HG03439 (cell line): Measurements from ENCODE around the gene AGR2.
"Not testable (repeated sequence)": the region's sequence is repeated elsewhere in the genome, so short reads cannot be mapped to it uniquely, and the experiment has no call there.

Source experiments
- ATAC-seq: cut with Tn5 transposase; IDR thresholded peaks from one replicate; pipeline ENCODE4 v1.9.1; 2021; ENCODE audit warnings: mild to moderate bottlenecking, moderate library complexity; ENCODE audit not compliant: unreplicated experiment

The AGR2 gene

DNA sequence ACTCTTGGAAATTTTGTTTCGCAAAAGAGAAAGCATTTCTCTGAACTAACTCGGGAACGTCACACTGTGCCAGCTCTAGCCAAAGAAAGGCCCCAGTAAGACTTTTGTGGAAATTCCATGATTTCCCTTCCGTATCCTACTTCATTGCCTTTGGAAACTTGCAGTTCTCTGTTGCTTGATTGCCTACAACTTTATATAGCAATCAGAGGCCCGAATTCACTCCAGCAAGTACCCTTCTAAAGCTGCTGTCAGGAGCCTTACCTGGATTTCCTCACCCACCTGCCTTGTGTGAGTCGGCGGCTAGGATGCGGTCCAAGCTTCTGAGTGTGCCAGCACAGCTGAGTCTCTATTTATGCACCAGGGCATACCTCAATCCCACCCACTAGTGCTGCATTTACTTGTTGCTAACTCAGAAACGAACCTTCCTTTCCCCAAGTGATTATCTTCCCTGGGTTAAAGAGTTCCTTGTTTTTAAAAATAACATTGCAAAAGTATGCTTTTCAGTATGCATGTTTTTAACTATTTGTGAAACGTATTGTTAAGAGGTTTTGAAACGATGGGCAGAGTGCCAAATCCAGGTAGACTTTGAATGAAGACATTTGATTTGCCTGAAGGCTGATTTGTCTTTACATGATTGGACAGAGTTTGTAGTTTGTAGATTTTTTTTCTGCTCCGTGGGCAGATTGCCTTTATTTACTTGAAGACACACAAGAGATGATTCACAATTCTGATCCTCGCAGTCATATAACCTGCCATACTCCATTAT, at the start of gene AGR2:
TSS of gene AGR2 (minus strand) at position 326 of the 766 bp plus-strand sequence. CDS start 3,203 bp downstream, outside the sequence.
- no peak for ATAC-seq

DNA sequence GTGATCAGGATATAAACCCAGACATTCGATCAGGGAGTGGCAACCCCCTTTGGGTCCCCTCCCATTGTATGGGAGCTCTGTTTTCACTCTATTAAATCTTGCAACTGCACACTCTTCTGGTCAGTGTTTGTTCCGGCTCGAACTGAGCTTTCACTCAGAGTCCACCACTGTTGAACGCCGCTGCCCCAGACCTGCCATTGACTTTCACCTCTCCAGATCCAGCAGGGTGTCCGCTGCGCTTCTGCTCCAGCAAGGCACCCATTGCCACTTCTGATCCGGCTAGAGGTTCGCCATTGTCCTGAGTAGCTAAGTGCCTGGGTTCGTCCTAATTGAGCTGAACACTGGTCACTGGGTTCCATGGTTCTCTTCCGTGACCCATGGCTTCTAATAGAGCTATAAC, 48.4 kb upstream of the AGR2 start:
- ATAC-seq, result not testable (repeated sequence)

GRCh38 chr7:16851829-16852228, 47.0 kb upstream of the AGR2 start:
- no peak for ATAC-seq

DNA sequence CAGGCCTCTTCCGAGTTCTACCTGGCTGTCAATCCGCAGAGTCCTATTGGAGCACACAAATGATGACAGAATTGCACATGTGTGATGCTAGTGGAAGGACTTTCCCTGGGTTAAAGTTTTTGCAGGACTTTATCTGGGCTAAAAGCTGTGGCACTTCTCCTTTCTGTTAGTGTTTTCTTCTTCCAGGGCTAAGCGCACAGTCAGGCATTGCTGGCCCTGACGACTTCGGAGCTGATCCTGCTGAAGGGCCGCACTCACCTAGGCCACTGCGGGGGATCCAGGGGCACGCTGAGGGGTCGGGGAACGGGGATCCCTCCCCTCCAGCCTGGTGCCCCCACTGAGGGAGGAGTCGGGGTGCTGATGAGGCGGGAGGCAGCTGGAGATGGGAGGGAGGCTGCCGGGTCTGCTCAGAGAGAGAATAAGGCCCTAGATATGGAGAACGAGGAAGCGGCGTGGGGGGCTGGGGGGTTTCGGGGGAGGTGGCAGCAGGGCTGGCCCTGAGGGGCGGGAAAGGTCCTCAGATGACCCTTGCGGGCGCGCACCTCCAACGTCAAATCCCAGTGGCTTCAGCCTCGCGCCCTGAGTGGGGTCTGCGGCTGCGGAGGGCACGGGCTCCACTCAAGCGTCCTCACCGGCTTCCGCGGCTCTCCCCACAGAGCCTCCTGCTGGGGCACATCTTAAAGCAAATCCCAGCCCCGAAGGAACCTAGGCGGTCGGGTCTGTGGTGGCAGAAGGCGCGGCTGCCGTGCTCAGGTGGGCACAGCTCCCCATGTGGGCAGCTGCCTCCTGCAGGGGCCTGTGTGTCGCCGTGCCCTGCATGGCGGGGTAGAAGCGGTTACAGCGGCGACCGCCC, 46.0 kb upstream of the AGR2 start:
- no peak for ATAC-seq

- ATAC-seq, result no peak
Observed at GRCh38 chr7:16849296-16850148, 44.7 kb upstream of the AGR2 start.

GRCh38 chr7:16847381-16847860, 42.6 kb upstream of the AGR2 start:
- no peak for ATAC-seq

- ATAC-seq, result no peak
Observed at GRCh38 chr7:16846601-16847165, 41.9 kb upstream of the AGR2 start.

- no peak for ATAC-seq
Observed at GRCh38 chr7:16845746-16846145, 40.9 kb upstream of the AGR2 start.

- no peak for ATAC-seq
Observed at GRCh38 chr7:16841681-16842080, 36.9 kb upstream of the AGR2 start.

DNA sequence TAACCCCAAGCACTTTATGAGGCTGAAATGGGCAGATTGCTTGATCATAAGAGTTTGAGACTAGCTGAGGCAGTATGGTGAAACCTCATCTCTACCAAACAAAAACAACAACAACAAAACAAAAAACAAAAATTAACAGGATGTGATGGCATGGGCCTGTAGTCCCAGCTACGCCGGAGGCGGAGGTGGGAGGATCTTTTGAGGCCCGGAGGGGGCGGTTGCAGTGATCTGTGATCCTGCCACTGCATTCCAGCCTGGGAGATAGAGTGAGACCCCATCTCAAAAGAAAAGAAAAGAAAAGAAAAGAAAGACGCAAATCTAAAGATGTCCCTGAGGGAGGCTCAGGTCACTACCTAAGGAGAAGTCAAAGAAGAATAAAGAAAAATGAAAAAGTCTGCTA, 35.3 kb upstream of the AGR2 start:
- ATAC-seq, result no peak

DNA sequence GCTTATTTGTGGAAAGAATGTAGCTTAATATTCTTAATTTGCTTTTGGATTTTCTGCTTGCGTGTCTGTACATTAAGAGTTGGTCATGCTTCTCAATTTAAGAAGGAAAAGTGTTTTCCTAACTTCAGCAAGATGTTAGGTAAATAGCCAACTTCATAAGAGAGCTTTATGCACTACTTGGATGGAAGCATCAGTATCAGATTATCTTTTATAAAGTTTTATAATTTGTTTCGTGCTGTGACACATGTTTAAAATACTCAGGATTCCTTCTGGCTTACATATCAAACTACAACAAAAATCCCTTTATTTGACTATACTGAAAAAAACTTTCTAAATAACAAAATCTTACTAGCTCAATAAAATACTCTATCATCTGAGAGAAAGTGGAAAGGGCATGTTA, 34.8 kb upstream of the AGR2 start:
- ATAC-seq, result no peak

- no peak for ATAC-seq
Observed at GRCh38 chr7:16838891-16839290, 34.1 kb upstream of the AGR2 start.

DNA sequence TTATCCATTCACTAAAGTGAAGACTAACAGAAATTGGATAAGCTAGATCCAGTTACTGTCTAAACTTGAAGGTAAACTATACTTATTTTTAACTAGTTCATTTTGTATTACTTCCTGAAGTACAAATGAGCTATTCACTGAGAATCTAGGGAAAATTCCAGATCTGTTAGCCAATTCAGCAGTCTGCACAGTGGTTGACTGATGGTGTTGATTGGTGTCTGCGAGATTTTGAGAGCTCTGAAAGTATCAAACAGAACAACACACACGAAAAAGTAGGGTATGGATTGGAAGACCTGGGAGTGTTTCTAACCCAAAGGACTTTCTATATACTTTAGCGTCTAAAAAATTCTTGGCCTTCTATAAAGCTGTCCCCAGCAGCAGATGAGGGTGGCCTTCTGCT, 33.6 kb upstream of the AGR2 start:
- no peak for ATAC-seq

DNA sequence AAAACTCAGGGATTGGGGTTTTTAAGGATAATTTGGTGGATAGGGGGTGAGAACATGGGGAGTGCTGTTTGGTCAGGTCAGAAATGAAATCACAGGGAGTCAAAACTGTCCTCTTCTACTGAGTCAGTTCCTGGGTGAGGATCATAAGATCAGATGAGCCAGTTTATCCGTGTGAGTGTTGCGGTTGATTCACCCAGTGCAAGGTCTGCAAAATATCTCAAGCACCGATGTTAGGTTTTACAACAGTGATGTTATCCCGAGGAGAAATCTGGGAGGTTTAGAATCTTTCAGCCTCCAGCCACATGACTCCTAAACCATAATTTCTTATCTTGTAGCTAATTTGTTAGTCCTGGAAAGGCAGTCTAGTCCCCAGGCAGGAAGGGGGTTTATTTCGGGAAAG, 31.7 kb upstream of the AGR2 start:
- no peak for ATAC-seq

GRCh38 chr7:16833373-16833772, 28.6 kb upstream of the AGR2 start:
- ATAC-seq, result no peak

DNA sequence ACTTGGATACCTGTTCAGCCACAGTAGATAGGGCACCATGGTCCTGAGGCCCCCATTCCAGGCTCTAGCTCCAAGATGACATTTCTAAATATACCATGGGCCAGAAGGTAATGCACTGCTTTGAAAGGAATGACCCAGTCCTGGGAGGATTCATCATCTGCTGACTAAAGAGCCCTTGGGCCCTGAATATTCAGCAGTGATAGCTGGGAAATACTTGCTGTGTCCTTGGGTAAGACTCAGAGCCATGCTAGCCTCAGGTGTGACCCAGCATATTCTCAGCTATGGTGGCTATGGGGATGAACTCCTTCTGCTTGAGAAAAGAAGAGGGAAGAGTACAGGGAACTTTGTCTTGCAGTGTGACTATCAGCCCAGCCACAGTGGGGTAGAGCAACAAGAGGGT, 21.3 kb upstream of the AGR2 start:
- ATAC-seq, result no peak

DNA sequence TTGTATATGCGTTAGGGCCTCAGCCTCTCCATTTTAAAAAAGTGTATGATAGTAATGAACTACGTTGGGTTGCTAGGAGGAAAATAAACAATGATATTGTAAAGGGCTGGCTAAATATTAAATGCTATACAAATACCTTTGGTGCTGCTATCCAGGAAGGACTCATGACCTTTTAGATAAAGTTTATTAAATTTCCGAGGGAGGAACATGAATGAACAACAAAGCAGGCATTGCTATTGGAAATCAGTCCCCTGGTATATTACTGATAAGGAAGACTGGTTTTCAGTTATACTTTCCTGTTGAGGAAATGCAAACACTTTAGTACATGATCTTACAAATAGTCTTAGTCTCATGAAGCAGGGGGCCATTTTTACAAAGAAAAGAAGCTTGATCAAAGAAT, 17.2 kb upstream of the AGR2 start:
- no peak for ATAC-seq

- no peak for ATAC-seq
Observed at GRCh38 chr7:16818732-16819131, 13.9 kb upstream of the AGR2 start.

GRCh38 chr7:16817536-16817935, 12.7 kb upstream of the AGR2 start:
- no peak for ATAC-seq

GRCh38 chr7:16816824-16817223, 12.0 kb upstream of the AGR2 start:
- no peak for ATAC-seq

DNA sequence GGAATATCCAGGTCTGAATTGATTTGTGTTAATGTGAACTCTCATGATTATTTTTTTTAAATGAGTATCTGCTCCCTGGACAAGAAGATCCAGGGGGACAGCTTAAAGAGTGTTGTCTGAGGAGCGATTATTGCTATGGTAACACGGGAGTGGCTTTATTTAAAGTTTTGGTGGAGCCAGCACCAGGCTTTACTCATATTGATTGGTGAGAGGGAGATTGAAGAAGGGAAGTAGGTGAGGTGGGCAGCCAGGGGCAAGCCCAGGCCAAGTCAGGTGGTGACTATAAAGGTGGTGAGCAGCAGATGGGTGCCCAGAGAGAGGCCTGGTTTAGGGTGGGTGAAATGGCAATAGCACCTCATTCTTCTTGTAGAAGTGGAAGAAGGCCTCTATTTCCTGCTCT, 10.2 kb upstream of the AGR2 start:
- no peak for ATAC-seq
